ENCODE measurements around the gene TRPV6.

DNA sequence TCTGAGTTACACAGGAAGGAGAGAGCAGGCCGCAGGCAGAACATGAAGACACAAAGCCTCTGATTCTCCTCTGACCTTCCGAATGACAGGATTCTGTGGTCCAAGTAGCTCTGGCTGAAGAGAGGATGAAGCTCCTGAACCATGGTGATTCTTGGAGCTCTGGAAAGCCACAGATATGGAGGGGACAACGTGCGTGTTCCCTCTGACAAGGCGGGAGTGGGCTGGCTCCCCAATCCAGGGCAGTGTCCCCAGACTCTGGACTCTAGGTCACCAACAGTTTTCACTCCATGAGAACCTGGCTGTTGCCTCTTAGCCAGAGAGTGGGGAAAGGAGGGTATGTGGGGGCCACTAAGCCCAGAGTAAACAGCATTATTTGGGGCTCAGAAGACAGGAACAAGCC, 7.4 kb upstream of the TRPV6 start:
- TF ChIP-seq, protein P1, sequence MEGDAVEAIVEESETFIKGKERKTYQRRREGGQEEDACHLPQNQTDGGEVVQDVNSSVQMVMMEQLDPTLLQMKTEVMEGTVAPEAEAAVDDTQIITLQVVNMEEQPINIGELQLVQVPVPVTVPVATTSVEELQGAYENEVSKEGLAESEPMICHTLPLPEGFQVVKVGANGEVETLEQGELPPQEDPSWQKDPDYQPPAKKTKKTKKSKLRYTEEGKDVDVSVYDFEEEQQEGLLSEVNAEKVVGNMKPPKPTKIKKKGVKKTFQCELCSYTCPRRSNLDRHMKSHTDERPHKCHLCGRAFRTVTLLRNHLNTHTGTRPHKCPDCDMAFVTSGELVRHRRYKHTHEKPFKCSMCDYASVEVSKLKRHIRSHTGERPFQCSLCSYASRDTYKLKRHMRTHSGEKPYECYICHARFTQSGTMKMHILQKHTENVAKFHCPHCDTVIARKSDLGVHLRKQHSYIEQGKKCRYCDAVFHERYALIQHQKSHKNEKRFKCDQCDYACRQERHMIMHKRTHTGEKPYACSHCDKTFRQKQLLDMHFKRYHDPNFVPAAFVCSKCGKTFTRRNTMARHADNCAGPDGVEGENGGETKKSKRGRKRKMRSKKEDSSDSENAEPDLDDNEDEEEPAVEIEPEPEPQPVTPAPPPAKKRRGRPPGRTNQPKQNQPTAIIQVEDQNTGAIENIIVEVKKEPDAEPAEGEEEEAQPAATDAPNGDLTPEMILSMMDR (IDR thresholded peaks at IDR 0.05) = no peak
- TF ChIP-seq POLR2A (IDR thresholded peaks at IDR 0.05) = no peak
